ENCODE measurements around the gene AQP7. TPM values are rescaled to one million over a fixed set of nuclear protein-coding genes. Genes with fewer than 3 reads are reported as not detected.

Gene AQP7
- total and polyA plus RNA-seq, 9 of the 15 experiments (the other 6 are each of a cell fraction or from before 2014, with no cell fraction given), result 0.04 to 0.53 (median 0.07) TPM; not detected in 4

DNA sequence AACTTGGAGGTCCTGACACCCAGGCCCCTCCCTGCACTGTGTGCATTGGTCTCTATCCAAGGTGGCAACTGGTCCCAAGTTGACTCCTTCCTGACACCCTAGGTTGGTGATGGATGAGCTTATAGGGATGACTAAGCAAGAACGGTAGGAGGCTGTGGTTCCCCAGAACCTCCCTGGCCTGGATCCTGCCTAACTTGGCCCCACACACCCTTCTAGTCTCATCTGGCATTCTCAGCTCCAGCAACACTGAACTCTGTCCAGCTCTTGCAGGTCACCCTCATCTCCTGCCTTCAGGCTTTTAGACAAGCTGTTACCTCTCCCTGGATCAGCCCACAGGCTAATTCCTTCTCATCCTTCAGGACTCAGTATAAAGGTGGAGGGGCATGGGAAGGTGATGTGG, 28.6 kb upstream of the AQP7 start:
- ChIA-PET POLR2A (interaction anchor here (0.7 to 1.3 kb wide), 2 partner anchors 57 to 168 kb away, joined by 3 to 4 read pairs; no protein-coding TSS in a partner anchor), CTCF (ENCODE audit: low intra/inter-chr PET ratio) (no interaction called here)
- ATAC-seq, result peak; percentile 78
- no peaks in the 10 kb centered on the region for H3K36me3 ChIP-seq (ENCODE audit: control insufficient read depth, insufficient read depth, low read length)
- intact Hi-C loops (cut with micrococcal nuclease), result no loop called here
- no peaks in the 10 kb centered on the region for H3K9me1 ChIP-seq (ENCODE audit: control insufficient read depth, insufficient read depth, low read length)
- H3K4me1 ChIP-seq (replicated peaks in 1 of 2; ENCODE audit: control insufficient read depth in 2 of 2, insufficient read depth in 2 of 2, low read length in 2 of 2), result peaks cover 33 to 35% of the 10 kb centered on the region in 2 experiments
- in situ Hi-C loops (cut with MboI), result no loop called here
- H3K79me2 ChIP-seq (ENCODE audit: control insufficient read depth, insufficient read depth, low read length), result no peaks in the 10 kb centered on the region
- peak; percentile 77 for FAIRE-seq
- H3K9me3 ChIP-seq (replicated peaks; ENCODE audit: control insufficient read depth, insufficient read depth, low read depth, low read length), result no peaks in the 10 kb centered on the region
- BruUV-seq (replicated peaks), result no TSS peak
- H3K27me3 ChIP-seq (ENCODE audit: control insufficient read depth in 2 of 2, insufficient read depth in 2 of 2, low read length in 2 of 2), result no peaks in the 10 kb centered on the region
- 0% methylated on average over 1 of the region's 1 CpG for WGBS (ENCODE audit: insufficient coverage, low coverage, missing lambda C conversion rate)
- peak overlapping the region; percentile 74 for H2AFZ ChIP-seq (ENCODE audit: low read depth, low read length)
- peak; percentile 53 to 64 (median 59) for DNase-seq (ENCODE audit: extremely low read depth in 1 of 4, low spot score in 3 of 4)
- no peak overlapping the region for H3K27ac ChIP-seq (ENCODE audit: extremely low read depth, low read depth, low read length)
- H3K9ac ChIP-seq (ENCODE audit: insufficient read depth in 1 of 2, low read depth in 2 of 2, low read length in 2 of 2), result peak overlapping the region in 1 of 2 experiments; percentile 58; a peak in 1 of 4 replicates
- H4K20me1 ChIP-seq (replicated peaks; ENCODE audit: control insufficient read depth, insufficient read depth, low read length), result no peaks in the 10 kb centered on the region
- H3K4me3 ChIP-seq, result no peak overlapping the region
- no peak overlapping the region for H3K4me2 ChIP-seq (ENCODE audit: insufficient read depth, low read length)
- TF ChIP-seq NFIX (CRISPR knock-in tag; IDR thresholded peaks at IDR 0.05; ENCODE audit: low read depth) (no peak), HDGF (IDR thresholded peaks at IDR 0.05) (no peak), SMARCA4 (IDR thresholded peaks at IDR 0.05) (peak; percentile 12; the same call in 1 of the 2 replicates), MAFK (IDR thresholded peaks at IDR 0.05; ENCODE audit: low read length) (peak; percentile 71), MEIS2 (IDR thresholded peaks at IDR 0.05; ENCODE audit: partially characterized antibody) (peak; percentile 95), CSDE1 (IDR thresholded peaks at IDR 0.05) (no peak), ZNF431 (CRISPR knock-in tag; IDR thresholded peaks at IDR 0.05) (no peak), PCBP1 (IDR thresholded peaks at IDR 0.05; ENCODE audit: low read depth, low read length, poor library complexity, severe bottlenecking) (no peak), CTBP1 (IDR thresholded peaks at IDR 0.05; ENCODE audit: borderline replicate concordance) (peak; percentile 57), EHMT2 (IDR thresholded peaks at IDR 0.05) (0 out of 2 replicates have a peak, but pooled peaks have one; percentile 17)
- TF ChIP-seq, protein P1, sequence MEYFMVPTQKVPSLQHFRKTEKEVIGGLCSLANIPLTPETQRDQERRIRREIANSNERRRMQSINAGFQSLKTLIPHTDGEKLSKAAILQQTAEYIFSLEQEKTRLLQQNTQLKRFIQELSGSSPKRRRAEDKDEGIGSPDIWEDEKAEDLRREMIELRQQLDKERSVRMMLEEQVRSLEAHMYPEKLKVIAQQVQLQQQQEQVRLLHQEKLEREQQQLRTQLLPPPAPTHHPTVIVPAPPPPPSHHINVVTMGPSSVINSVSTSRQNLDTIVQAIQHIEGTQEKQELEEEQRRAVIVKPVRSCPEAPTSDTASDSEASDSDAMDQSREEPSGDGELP (CRISPR knock-in tag; IDR thresholded peaks at IDR 0.05; ENCODE audit: borderline replicate concordance), result no peak
- TF ChIP-seq, protein P2, sequence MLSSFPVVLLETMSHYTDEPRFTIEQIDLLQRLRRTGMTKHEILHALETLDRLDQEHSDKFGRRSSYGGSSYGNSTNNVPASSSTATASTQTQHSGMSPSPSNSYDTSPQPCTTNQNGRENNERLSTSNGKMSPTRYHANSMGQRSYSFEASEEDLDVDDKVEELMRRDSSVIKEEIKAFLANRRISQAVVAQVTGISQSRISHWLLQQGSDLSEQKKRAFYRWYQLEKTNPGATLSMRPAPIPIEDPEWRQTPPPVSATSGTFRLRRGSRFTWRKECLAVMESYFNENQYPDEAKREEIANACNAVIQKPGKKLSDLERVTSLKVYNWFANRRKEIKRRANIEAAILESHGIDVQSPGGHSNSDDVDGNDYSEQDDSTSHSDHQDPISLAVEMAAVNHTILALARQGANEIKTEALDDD (IDR thresholded peaks at IDR 0.05), result 0 out of 2 replicates have a peak, but pooled peaks have one; percentile 17
- TF ChIP-seq, protein P3, sequence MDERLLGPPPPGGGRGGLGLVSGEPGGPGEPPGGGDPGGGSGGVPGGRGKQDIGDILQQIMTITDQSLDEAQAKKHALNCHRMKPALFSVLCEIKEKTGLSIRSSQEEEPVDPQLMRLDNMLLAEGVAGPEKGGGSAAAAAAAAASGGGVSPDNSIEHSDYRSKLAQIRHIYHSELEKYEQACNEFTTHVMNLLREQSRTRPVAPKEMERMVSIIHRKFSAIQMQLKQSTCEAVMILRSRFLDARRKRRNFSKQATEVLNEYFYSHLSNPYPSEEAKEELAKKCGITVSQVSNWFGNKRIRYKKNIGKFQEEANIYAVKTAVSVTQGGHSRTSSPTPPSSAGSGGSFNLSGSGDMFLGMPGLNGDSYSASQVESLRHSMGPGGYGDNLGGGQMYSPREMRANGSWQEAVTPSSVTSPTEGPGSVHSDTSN (CRISPR knock-in tag; IDR thresholded peaks at IDR 0.05; ENCODE audit: low read depth), result peak; percentile 47; the same call in 1 of the 2 replicates
- TF ChIP-seq, protein P3 (tag; conservative IDR thresholded peaks at IDR 0.05; ENCODE audit: low read depth), result peak; percentile 83
